ENCODE data around the gene WDR26. TPM values are rescaled to one million over a fixed set of nuclear protein-coding genes. Genes with fewer than 3 reads are reported as not detected.
A peak's percentile ranks its signal among the peaks of the same experiment; 100 is the strongest.

The WDR26 gene
- total RNA-seq, 1 donor from 2014 or later: 110 TPM

DNA sequence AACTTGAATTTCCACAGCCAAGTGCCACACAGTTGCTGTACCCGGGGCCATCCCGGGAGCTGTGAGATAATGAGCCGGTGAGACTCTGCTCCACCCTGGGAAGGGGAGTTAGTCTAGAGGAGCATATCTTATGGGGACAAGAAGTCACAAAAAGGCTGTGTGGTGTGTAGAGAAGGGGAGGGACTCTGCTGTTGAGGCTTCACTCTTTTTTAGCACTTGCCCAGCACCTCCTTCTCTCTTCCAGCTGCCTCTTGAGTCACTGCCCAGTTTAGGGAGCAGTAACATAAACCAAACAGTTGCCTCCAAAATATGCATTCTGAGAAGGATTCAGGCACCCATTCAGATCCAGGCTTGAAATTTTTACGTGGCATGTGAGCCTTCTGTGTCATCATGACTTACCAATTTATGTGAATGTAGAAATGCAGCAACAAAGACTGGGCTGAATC is 744 bp upstream of the WDR26 start:
- peaks cover 8% of the 10 kb centered on the region for H3K4me1 Mint-ChIP-seq (ENCODE audit: low read depth, unreplicated experiment)
- peaks cover 2% of the 10 kb centered on the region for H3K9me3 Mint-ChIP-seq (ENCODE audit: unreplicated experiment)
- H3K27ac Mint-ChIP-seq (ENCODE audit: unreplicated experiment): no peak overlapping the region

DNA sequence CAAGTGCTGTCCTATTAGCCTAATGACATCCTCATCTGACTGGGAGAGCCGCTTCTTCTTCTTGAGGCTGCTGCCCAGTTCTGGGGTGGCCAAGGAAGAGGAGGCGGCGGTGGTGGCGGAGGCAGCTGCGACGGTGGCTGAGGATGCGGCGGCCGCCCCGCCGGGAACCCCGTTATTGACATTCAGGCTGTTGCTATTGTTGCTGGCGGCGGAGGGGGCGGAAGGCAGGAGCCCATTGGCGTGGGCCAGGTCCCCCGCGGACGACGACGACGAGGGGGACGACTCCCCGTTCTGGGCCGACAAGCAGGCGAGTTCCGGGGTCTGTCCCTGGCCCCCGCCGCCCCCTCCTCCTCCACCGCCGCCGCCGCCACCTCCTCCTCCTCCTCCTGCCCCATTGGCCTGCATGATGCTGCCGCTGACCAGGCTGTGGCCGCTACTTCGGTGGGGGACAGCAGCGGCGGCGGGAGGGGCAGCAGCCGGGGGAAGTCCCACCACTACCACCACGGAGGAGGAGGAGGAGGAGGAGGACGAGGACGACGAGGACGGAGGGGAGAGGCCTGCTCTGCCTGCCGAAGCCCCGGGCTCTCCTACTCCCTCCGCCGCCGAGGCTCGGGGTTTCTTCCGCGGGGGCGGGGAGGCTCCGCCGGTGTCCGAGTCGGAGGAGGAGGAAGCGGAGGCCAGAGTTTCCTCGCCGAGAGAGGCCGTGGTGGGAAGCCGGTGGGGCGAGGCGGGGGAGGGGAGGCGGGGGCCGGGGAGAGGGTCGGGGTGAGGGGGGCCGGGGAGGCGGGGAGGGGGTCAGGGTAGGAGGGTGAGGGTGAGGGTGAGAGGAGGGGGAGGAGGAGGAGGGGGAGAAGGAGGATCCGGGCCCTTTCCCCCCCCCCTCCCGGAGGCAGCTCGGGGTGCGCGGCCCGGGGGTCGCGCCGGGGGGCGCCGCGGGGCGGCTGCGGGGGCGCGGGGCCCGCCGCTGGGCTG is 610 bp downstream of the WDR26 start:
- peaks cover 2% of the 10 kb centered on the region for H3K9me3 Mint-ChIP-seq (ENCODE audit: unreplicated experiment)
- DNase-seq: peak; percentile 63
- H3K4me1 Mint-ChIP-seq (ENCODE audit: low read depth, unreplicated experiment): peaks cover 10% of the 10 kb centered on the region
- peak overlapping the region; percentile 95 for H3K4me3 Mint-ChIP-seq (ENCODE audit: unreplicated experiment)
- peak overlapping the region; percentile 98 for H3K27ac Mint-ChIP-seq (ENCODE audit: unreplicated experiment)
- H3K36me3 Mint-ChIP-seq (ENCODE audit: unreplicated experiment): no peaks in the 10 kb centered on the region
- peaks cover 8% of the 10 kb centered on the region for H3K27me3 Mint-ChIP-seq (ENCODE audit: unreplicated experiment)
- TF ChIP-seq, protein P1, sequence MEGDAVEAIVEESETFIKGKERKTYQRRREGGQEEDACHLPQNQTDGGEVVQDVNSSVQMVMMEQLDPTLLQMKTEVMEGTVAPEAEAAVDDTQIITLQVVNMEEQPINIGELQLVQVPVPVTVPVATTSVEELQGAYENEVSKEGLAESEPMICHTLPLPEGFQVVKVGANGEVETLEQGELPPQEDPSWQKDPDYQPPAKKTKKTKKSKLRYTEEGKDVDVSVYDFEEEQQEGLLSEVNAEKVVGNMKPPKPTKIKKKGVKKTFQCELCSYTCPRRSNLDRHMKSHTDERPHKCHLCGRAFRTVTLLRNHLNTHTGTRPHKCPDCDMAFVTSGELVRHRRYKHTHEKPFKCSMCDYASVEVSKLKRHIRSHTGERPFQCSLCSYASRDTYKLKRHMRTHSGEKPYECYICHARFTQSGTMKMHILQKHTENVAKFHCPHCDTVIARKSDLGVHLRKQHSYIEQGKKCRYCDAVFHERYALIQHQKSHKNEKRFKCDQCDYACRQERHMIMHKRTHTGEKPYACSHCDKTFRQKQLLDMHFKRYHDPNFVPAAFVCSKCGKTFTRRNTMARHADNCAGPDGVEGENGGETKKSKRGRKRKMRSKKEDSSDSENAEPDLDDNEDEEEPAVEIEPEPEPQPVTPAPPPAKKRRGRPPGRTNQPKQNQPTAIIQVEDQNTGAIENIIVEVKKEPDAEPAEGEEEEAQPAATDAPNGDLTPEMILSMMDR (IDR thresholded peaks at IDR 0.05; ENCODE audit: partially characterized antibody, unreplicated experiment): no peak

More for the DNA sequence above, 744 bp upstream of the WDR26 start:
- TF ChIP-seq, protein P1 (IDR thresholded peaks at IDR 0.05; ENCODE audit: partially characterized antibody, unreplicated experiment): no peak
- no peak for DNase-seq
- Mint-ChIP-seq H3K27me3 (ENCODE audit: unreplicated experiment) (peaks cover 6% of the 10 kb centered on the region), H3K4me3 (ENCODE audit: unreplicated experiment) (peak overlapping the region; percentile 94), H3K36me3 (ENCODE audit: unreplicated experiment) (no peaks in the 10 kb centered on the region)

DNA sequence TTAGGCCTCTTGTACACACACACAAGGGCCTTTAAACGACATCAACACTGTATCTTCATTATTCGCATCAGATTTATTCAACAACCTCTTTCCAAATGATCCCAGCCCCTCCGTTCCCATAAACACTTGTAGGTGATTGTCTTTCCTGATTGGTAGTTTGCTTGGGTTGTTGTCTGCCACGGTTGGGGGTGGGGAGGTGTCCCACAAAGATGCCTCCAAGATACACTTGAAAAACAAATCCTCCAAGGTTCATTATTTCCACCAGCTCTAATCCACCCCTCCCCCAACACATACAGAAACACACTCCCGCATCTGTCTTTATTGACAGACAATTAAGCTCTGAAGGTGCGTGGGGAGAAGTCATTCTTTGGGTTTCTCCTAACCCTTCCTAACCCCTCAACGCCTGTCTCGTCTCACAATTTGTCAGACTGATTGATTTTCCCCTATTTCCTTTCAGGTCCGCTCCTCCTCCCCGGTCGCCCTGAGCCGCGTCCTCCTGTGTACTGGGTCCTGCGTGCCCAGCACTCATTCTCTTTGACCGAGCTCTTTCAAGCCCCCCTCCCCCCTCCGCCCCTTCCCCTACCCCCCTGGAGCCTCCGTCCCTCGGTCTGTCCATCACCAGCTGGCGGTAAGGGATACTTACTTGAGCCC is 1.4 kb downstream of the WDR26 start:
- Mint-ChIP-seq H3K36me3 (ENCODE audit: unreplicated experiment) (no peaks in the 10 kb centered on the region), H3K27ac (ENCODE audit: unreplicated experiment) (peak overlapping the region; percentile 98), H3K4me1 (ENCODE audit: low read depth, unreplicated experiment) (peaks cover 10% of the 10 kb centered on the region), H3K4me3 (ENCODE audit: unreplicated experiment) (peak overlapping the region; percentile 95), H3K9me3 (ENCODE audit: unreplicated experiment) (peaks cover 2% of the 10 kb centered on the region), H3K27me3 (ENCODE audit: unreplicated experiment) (peaks cover 8% of the 10 kb centered on the region)
- TF ChIP-seq, protein P1 (IDR thresholded peaks at IDR 0.05; ENCODE audit: partially characterized antibody, unreplicated experiment): no peak
- peak; percentile 62 for DNase-seq

DNA sequence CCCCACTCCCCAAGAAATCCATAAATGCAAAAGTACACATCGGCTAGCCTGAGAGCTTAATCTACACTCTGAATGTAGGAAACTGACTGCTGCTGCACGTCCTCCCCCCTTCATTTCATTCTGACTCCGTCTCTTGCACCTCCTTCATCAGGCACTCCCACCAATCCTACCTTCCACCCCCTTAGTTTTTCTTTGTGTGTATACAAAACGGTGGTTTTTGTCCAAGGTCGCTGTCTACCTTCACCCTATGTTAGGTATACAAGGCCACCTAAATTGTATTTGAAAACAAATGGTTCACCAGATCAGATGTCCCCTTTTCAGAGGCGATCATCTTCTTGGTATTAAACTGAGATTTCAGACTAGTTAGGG is 1.9 kb downstream of the WDR26 start:
- Mint-ChIP-seq H3K4me1 (ENCODE audit: low read depth, unreplicated experiment) (peaks cover 10% of the 10 kb centered on the region), H3K36me3 (ENCODE audit: unreplicated experiment) (no peaks in the 10 kb centered on the region), H3K27me3 (ENCODE audit: unreplicated experiment) (peaks cover 8% of the 10 kb centered on the region), H3K4me3 (ENCODE audit: unreplicated experiment) (peak overlapping the region; percentile 95), H3K27ac (ENCODE audit: unreplicated experiment) (peak overlapping the region; percentile 98), H3K9me3 (ENCODE audit: unreplicated experiment) (peaks cover 2% of the 10 kb centered on the region)
- TF ChIP-seq, protein P1 (IDR thresholded peaks at IDR 0.05; ENCODE audit: partially characterized antibody, unreplicated experiment): no peak
- no peak for DNase-seq

Data from glutamatergic neuron (in vitro differentiated cells).